AG09309 (cell line): ENCODE measurements around the gene THSD4.

ENCODE experiments used
- DNase-seq: peaks from one replicate; pipeline ENCODE4 v3.0.0-alpha.2; 2010; ENCODE audit warnings: low read depth
- H3K4me3 ChIP-seq: 2 replicates; pipeline ENCODE4 v1.5.1; 2011; ENCODE audit warnings: mild to moderate bottlenecking, low read depth, low read length, moderate library complexity; ENCODE audit not compliant: control insufficient read depth
- CTCF ChIP-seq: IDR thresholded peaks from 2 replicates; pipeline ENCODE4 v1.5.1; 2011; ENCODE audit warnings: mild to moderate bottlenecking, low read depth, low read length, inconsistent platforms; ENCODE audit not compliant: insufficient read depth, control insufficient read depth; ENCODE audit errors: missing control alignments

THSD4 gene

GRCh38 chr15:71447328-71448250 lies 332.3 kb downstream of the THSD4 start:
- H3K4me3 ChIP-seq: no peak overlapping the region
- TF ChIP-seq CTCF: no peak
- DNase-seq: no peak

GRCh38 chr15:71448688-71449114 lies 333.4 kb downstream of the THSD4 start:
- peak; percentile 89 for TF ChIP-seq CTCF
- H3K4me3 ChIP-seq: no peak overlapping the region
- peak; percentile 40 for DNase-seq

- no peak overlapping the region for H3K4me3 ChIP-seq
- no peak for DNase-seq
- no peak for TF ChIP-seq CTCF
Measured at GRCh38 chr15:71449363-71449762, 334.1 kb downstream of the THSD4 start.

GRCh38 chr15:71449956-71450355 lies 334.7 kb downstream of the THSD4 start:
- DNase-seq: no peak

GRCh38 chr15:71451130-71451529 lies 335.9 kb downstream of the THSD4 start:
- DNase-seq: no peak
- H3K4me3 ChIP-seq: no peak overlapping the region
- no peak for TF ChIP-seq CTCF

More at GRCh38 chr15:71449956-71450355, 334.7 kb downstream of the THSD4 start:
- no peak for TF ChIP-seq CTCF
- no peak overlapping the region for H3K4me3 ChIP-seq

- no peak overlapping the region for H3K4me3 ChIP-seq
- TF ChIP-seq CTCF: no peak
- DNase-seq: no peak
Measured at GRCh38 chr15:71452893-71453292, 337.6 kb downstream of the THSD4 start.
